H9 (cell line): ENCODE measurements around the gene PAEP. TPM values are rescaled to one million over a fixed set of nuclear protein-coding genes. Genes with fewer than 3 reads are reported as not detected.
A peak's percentile ranks its signal among the peaks of the same experiment; 100 is the strongest.

Source experiments
- DNase-seq: peaks from one replicate; pipeline ENCODE4 v3.0.0-alpha.2; 2017
- H2AFZ ChIP-seq: one replicate; pipeline ENCODE4 v1.6.1; 2013; ENCODE audit warnings: mild to moderate bottlenecking, low read length, control low read depth, moderate library complexity
- H2AK5ac ChIP-seq: 2 replicates; pipeline ENCODE4 v1.6.1; 2013; ENCODE audit warnings: low read length, control low read depth, mixed read lengths; ENCODE audit not compliant: insufficient read length
- H2BK120ac ChIP-seq: one replicate; pipeline ENCODE4 v1.6.1; 2013; ENCODE audit warnings: low read depth, mild to moderate bottlenecking, low read length, control low read depth, inconsistent platforms; ENCODE audit not compliant: poor library complexity, severe bottlenecking
- H2BK12ac ChIP-seq: 2 replicates; pipeline ENCODE4 v1.6.1; 2013; ENCODE audit warnings: low read length, control low read depth, mixed read lengths, low read depth; ENCODE audit not compliant: insufficient read length
- H2BK15ac ChIP-seq: 2 replicates; pipeline ENCODE4 v1.6.1; 2013; ENCODE audit warnings: low read depth, low read length, control low read depth
- H2BK20ac ChIP-seq: one replicate; pipeline ENCODE4 v1.6.1; 2013; ENCODE audit warnings: low read depth, mild to moderate bottlenecking, low read length, control low read depth, inconsistent platforms; ENCODE audit not compliant: poor library complexity, severe bottlenecking
- H2BK5ac ChIP-seq: 2 replicates; pipeline ENCODE4 v1.6.1; 2013; ENCODE audit warnings: low read length, control low read depth, mixed read lengths; ENCODE audit not compliant: insufficient read length
- H3K14ac ChIP-seq: 2 replicates; pipeline ENCODE4 v1.6.1; 2013; ENCODE audit warnings: low read length, control low read depth; ENCODE audit not compliant: insufficient read depth
- H3K18ac ChIP-seq: 2 replicates; pipeline ENCODE4 v1.6.1; 2013; ENCODE audit warnings: low read depth, mild to moderate bottlenecking, mixed read lengths, low read length, control low read depth; ENCODE audit not compliant: insufficient read length
- H3K23ac ChIP-seq: 2 replicates; pipeline ENCODE4 v1.6.1; 2013; ENCODE audit warnings: low read length, control low read depth, mixed read lengths, low read depth; ENCODE audit not compliant: insufficient read length
- H3K23me2 ChIP-seq: 2 replicates; pipeline ENCODE4 v1.6.1; 2013; ENCODE audit warnings: low read depth, mild to moderate bottlenecking, mixed read lengths, low read length, control low read depth; ENCODE audit not compliant: insufficient read length, poor library complexity, severe bottlenecking
- H3K27ac ChIP-seq: 2 replicates; pipeline ENCODE4 v1.5.1; 2013; ENCODE audit warnings: low read length, control low read depth, mixed read lengths, low read depth; ENCODE audit not compliant: insufficient read length
- H3K27me3 ChIP-seq: 2 replicates; pipeline ENCODE4 v1.6.1; 2013; ENCODE audit warnings: low read length, control low read depth, inconsistent platforms; ENCODE audit not compliant: insufficient read depth
- H3K4ac ChIP-seq: 2 replicates; pipeline ENCODE4 v1.6.1; 2013; ENCODE audit warnings: low read depth, mild to moderate bottlenecking, control low read depth, inconsistent platforms, low read length, moderate library complexity
- H3K4me1 ChIP-seq: 2 replicates; pipeline ENCODE4 v1.6.1; 2013; ENCODE audit warnings: low read length, control low read depth, inconsistent platforms; ENCODE audit not compliant: insufficient read depth
- H3K4me2 ChIP-seq: 2 replicates; pipeline ENCODE4 v1.6.1; 2013; ENCODE audit warnings: low read length, control low read depth, mixed read lengths; ENCODE audit not compliant: insufficient read length, insufficient read depth
- H3K56ac ChIP-seq: 2 replicates; pipeline ENCODE4 v1.6.1; 2013; ENCODE audit warnings: low read depth, mild to moderate bottlenecking, mixed read lengths, low read length, control low read depth; ENCODE audit not compliant: insufficient read length
- H3K79me1 ChIP-seq: 2 replicates; pipeline ENCODE4 v1.6.1; 2013; ENCODE audit warnings: low read depth, mild to moderate bottlenecking, moderate library complexity, low read length, control low read depth, inconsistent platforms; ENCODE audit not compliant: insufficient read depth, poor library complexity, severe bottlenecking
- H3K79me2 ChIP-seq: 2 replicates; pipeline ENCODE4 v1.6.1; 2013; ENCODE audit warnings: low read length, control low read depth, inconsistent platforms; ENCODE audit not compliant: insufficient read depth
- H3K9ac ChIP-seq: 2 replicates; pipeline ENCODE4 v1.6.1; 2013; ENCODE audit warnings: low read length, control low read depth, mixed read lengths; ENCODE audit not compliant: insufficient read length; ENCODE audit errors: extremely low read depth
- H3K9me3 ChIP-seq: one replicate; pipeline ENCODE4 v1.6.1; 2013; ENCODE audit warnings: low read depth, low read length, inconsistent platforms; ENCODE audit not compliant: control insufficient read depth
- H3T11ph ChIP-seq: one replicate; pipeline ENCODE4 v1.6.1; 2013; ENCODE audit warnings: mild to moderate bottlenecking, low read length, control low read depth, inconsistent platforms
- H4K20me1 ChIP-seq: one replicate; pipeline ENCODE4 v1.6.1; 2013; ENCODE audit not compliant: control insufficient read depth, insufficient read length, insufficient read depth
- H4K5ac ChIP-seq: 2 replicates; pipeline ENCODE4 v1.6.1; 2013; ENCODE audit warnings: low read depth, mild to moderate bottlenecking, mixed read lengths, low read length, control low read depth; ENCODE audit not compliant: insufficient read length
- H4K8ac ChIP-seq: replicated peaks from 2 replicates; pipeline ENCODE4 v1.6.1; 2013; ENCODE audit warnings: low read length, control low read depth, mixed read lengths, low read depth; ENCODE audit not compliant: insufficient read length
- H4K91ac ChIP-seq: 2 replicates; pipeline ENCODE4 v1.6.1; 2013; ENCODE audit warnings: low read depth, mild to moderate bottlenecking, moderate library complexity, mixed read lengths, low read length, control low read depth; ENCODE audit not compliant: insufficient read length
- H3K27ac Mint-ChIP-seq, 3 experiments: 2 replicates in 2 of 3; 3 replicates in 1 of 3; pipeline ENCODE4 v1.8.0; 2020 to 2021; ENCODE audit warnings: mixed read lengths in 3 of 3, mild to moderate bottlenecking in 1 of 3, moderate library complexity in 1 of 3
- H3K27me3 Mint-ChIP-seq: 2 replicates; pipeline ENCODE4 v1.8.0; 2021; ENCODE audit warnings: low read depth, mild to moderate bottlenecking, moderate library complexity, mixed read lengths
- H3K36me3 Mint-ChIP-seq, 3 experiments: 2 replicates in 2 of 3; 3 replicates in 1 of 3; pipeline ENCODE4 v1.8.0; 2020 to 2021; ENCODE audit warnings: low read depth in 3 of 3, mixed read lengths in 3 of 3; ENCODE audit not compliant: insufficient read depth in 1 of 3
- H3K4me1 Mint-ChIP-seq, 2 experiments: 2 replicates each; pipeline ENCODE4 v1.8.0; 2020; ENCODE audit warnings: mixed read lengths in 2 of 2
- H3K4me3 Mint-ChIP-seq, 2 experiments: 2 replicates in 1 of 2; 3 replicates in 1 of 2; pipeline ENCODE4 v1.8.0; 2020 to 2021; ENCODE audit warnings: mild to moderate bottlenecking in 2 of 2, mixed read lengths in 2 of 2, moderate library complexity in 1 of 2
- H3K9me3 Mint-ChIP-seq, 2 experiments: 2 replicates in 1 of 2; 3 replicates in 1 of 2; pipeline ENCODE4 v1.8.0; 2020; ENCODE audit warnings: mild to moderate bottlenecking in 2 of 2, mixed read lengths in 2 of 2, moderate library complexity in 1 of 2
- WGBS: extraction: QIAGEN DNeasy Blood & Tissue Kit; methylation state at CpG from one replicate; pipeline ENCODE4 v1.1.7; 2013; ENCODE audit warnings: missing lambda C conversion rate, low lambda C conversion rate, mixed read lengths; ENCODE audit not compliant: insufficient read length; ENCODE audit errors: extremely low coverage; 5-methylcytosine and 5-hydroxymethylcytosine counted together
- total RNA-seq: library from RNA; stranded (reverse); gene quantifications from 2 replicates; pipeline ENCODE4 v1.2.1, GENCODE V29; 2021
- TF ChIP-seq, protein P1 (sequence below): fragments of 200-600 bp; sonication (generic); conservative IDR thresholded peaks from 3 replicates; pipeline ENCODE4 v1.8.0; 2021; ENCODE audit warnings: antibody characterized with exemption, mild to moderate bottlenecking

PAEP gene
- total RNA-seq, 1 experiment from 2014 or later: not detected

DNA sequence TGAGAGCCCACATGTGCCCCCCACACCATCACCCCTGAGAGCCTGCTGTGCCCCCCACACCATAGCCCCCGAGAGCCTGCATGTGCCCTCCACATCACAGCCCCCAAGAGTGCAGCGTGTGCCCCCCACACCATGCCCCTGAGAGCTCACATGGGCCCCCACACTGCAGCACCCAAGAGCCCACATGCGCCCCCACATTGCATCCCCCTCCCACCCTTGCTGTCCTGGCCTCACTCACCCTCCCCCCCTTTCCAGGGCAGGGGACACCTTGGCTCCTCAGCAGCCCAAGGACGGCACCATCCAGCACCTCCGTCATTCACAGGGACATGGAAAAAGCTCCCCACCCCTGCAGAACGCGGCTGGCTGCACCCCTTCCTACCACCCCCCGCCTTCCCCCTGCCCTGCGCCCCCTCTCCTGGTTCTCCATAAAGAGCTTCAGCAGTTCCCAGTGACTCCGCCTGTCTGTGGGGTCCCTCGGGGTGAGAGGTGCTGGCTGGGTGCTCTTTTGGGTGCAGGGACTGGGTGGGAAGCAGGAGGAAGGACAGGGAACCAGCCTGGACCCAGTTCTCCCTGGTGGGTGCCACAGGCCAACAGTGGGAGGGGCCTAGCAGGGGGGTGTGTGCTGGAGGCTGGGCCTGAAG lies 35.3 kb upstream of the PAEP start:
- no peak overlapping the region for H3K18ac ChIP-seq
- no peak overlapping the region for H4K5ac ChIP-seq
- TF ChIP-seq, protein P1, sequence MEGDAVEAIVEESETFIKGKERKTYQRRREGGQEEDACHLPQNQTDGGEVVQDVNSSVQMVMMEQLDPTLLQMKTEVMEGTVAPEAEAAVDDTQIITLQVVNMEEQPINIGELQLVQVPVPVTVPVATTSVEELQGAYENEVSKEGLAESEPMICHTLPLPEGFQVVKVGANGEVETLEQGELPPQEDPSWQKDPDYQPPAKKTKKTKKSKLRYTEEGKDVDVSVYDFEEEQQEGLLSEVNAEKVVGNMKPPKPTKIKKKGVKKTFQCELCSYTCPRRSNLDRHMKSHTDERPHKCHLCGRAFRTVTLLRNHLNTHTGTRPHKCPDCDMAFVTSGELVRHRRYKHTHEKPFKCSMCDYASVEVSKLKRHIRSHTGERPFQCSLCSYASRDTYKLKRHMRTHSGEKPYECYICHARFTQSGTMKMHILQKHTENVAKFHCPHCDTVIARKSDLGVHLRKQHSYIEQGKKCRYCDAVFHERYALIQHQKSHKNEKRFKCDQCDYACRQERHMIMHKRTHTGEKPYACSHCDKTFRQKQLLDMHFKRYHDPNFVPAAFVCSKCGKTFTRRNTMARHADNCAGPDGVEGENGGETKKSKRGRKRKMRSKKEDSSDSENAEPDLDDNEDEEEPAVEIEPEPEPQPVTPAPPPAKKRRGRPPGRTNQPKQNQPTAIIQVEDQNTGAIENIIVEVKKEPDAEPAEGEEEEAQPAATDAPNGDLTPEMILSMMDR: no peak
- Mint-ChIP-seq H3K9me3 (no peaks in the 10 kb centered on the region), H3K4me1 (peaks cover 4 to 11% of the 10 kb centered on the region in 2 experiments), H3K27me3 (peaks cover 2% of the 10 kb centered on the region), H3K27ac (peak overlapping the region in 1 of 3 experiments; percentile 27; a peak in 1 of 7 replicates), H3K4me3 (no peak overlapping the region), H3K36me3 (no peaks in the 10 kb centered on the region)
- H3T11ph ChIP-seq: no peak overlapping the region
- no peaks in the 10 kb centered on the region for H3K27me3 ChIP-seq
- no peak overlapping the region for H2BK15ac ChIP-seq
- no peak overlapping the region for H3K4ac ChIP-seq
- H3K14ac ChIP-seq: no peak overlapping the region
- H3K23ac ChIP-seq: no peak overlapping the region
- no peak overlapping the region for H2BK20ac ChIP-seq
- no peak overlapping the region for H2BK5ac ChIP-seq
- H3K79me1 ChIP-seq: no peaks in the 10 kb centered on the region
- H3K56ac ChIP-seq: no peak overlapping the region
- H4K8ac ChIP-seq: no peak overlapping the region
- H2AFZ ChIP-seq: no peak overlapping the region
- no peak overlapping the region for H3K27ac ChIP-seq
- H3K9me3 ChIP-seq: no peaks in the 10 kb centered on the region
- H4K91ac ChIP-seq: no peak overlapping the region
- no peak overlapping the region for H2BK120ac ChIP-seq
- no peak overlapping the region for H3K9ac ChIP-seq
- no peak overlapping the region for H2AK5ac ChIP-seq
- H3K4me2 ChIP-seq: no peak overlapping the region
- peak; percentile 15 for DNase-seq
- H3K23me2 ChIP-seq: no peaks in the 10 kb centered on the region
- H4K20me1 ChIP-seq: no peaks in the 10 kb centered on the region
- H3K79me2 ChIP-seq: no peaks in the 10 kb centered on the region
- no CpG with 5 or more reads among the region's 11 CpGs for WGBS
- no peak overlapping the region for H2BK12ac ChIP-seq
- no peaks in the 10 kb centered on the region; the same call in 1 of the 2 replicates for H3K4me1 ChIP-seq
